ENCODE measurements around the gene FERMT1.

DNA sequence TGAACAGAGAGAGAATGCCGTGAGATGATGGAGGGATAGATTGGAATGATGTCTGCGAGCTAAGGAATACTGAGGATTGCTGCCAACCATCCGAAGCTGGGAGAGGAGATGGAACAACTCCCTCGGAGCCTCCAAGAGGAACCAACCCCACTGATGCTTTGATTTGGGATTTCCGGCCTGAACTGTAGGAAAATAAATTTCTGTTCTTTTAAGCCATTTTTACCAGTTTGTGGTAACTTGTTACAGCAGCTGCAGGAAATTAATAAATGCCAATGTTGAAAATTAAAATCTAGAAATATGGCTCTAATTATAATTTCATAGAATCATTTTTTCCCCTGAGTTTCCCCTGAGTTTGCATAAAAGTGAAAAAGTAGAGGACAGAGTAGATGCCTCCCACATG, 83.1 kb downstream of the FERMT1 start:
- TF ChIP-seq, protein P1, sequence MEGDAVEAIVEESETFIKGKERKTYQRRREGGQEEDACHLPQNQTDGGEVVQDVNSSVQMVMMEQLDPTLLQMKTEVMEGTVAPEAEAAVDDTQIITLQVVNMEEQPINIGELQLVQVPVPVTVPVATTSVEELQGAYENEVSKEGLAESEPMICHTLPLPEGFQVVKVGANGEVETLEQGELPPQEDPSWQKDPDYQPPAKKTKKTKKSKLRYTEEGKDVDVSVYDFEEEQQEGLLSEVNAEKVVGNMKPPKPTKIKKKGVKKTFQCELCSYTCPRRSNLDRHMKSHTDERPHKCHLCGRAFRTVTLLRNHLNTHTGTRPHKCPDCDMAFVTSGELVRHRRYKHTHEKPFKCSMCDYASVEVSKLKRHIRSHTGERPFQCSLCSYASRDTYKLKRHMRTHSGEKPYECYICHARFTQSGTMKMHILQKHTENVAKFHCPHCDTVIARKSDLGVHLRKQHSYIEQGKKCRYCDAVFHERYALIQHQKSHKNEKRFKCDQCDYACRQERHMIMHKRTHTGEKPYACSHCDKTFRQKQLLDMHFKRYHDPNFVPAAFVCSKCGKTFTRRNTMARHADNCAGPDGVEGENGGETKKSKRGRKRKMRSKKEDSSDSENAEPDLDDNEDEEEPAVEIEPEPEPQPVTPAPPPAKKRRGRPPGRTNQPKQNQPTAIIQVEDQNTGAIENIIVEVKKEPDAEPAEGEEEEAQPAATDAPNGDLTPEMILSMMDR (IDR thresholded peaks at IDR 0.05) = no peak
- TF ChIP-seq POLR2A (IDR thresholded peaks at IDR 0.05) = no peak

Measured in tibial nerve (tissue), 3 donors.